Mesenchymal stem cell (in vitro differentiated cells and primary cell): ENCODE measurements around the gene TTC27.

Experiments used
- DNase-seq: peaks from one replicate; pipeline ENCODE4 v3.0.0-alpha.2; 2013
- H2AFZ ChIP-seq: one replicate; pipeline ENCODE4 v1.6.1; 2013; ENCODE audit warnings: low read depth, mild to moderate bottlenecking, control low read depth, inconsistent platforms, low read length, moderate library complexity
- H2AK5ac ChIP-seq: 2 replicates; pipeline ENCODE4 v1.6.1; 2013; ENCODE audit warnings: low read length, moderate library complexity, mild to moderate bottlenecking, inconsistent platforms; ENCODE audit not compliant: severe bottlenecking
- H2BK120ac ChIP-seq: one replicate; pipeline ENCODE4 v1.6.1; 2013; ENCODE audit warnings: low read depth, mild to moderate bottlenecking, inconsistent platforms, low read length, moderate library complexity
- H2BK12ac ChIP-seq, 2 experiments: one replicate each; pipeline ENCODE4 v1.6.1; 2013; ENCODE audit warnings: inconsistent platforms in 2 of 2, low read length in 2 of 2, mild to moderate bottlenecking in 2 of 2, moderate library complexity in 2 of 2, control low read depth in 1 of 2
- H2BK15ac ChIP-seq: one replicate; pipeline ENCODE4 v1.6.1; 2013; ENCODE audit warnings: mild to moderate bottlenecking, low read depth, inconsistent platforms; ENCODE audit not compliant: poor library complexity, severe bottlenecking
- H2BK5ac ChIP-seq: 2 replicates; pipeline ENCODE4 v1.6.1; 2013; ENCODE audit warnings: low read depth, mild to moderate bottlenecking, low read length, control low read depth, inconsistent platforms; ENCODE audit not compliant: poor library complexity, severe bottlenecking
- H3K14ac ChIP-seq, 2 experiments: one replicate each; pipeline ENCODE4 v1.6.1; 2013; ENCODE audit warnings: inconsistent platforms in 2 of 2, low read length in 2 of 2, control low read depth in 1 of 2, mild to moderate bottlenecking in 1 of 2, moderate library complexity in 1 of 2
- H3K18ac ChIP-seq, 2 experiments: one replicate each; pipeline ENCODE4 v1.6.1; 2013; ENCODE audit warnings: inconsistent platforms in 2 of 2, low read length in 2 of 2, control low read depth in 1 of 2, low read depth in 1 of 2, mild to moderate bottlenecking in 1 of 2
- H3K23ac ChIP-seq, 2 experiments: one replicate each; pipeline ENCODE4 v1.6.1; 2013; ENCODE audit warnings: inconsistent platforms in 2 of 2, low read length in 2 of 2, mild to moderate bottlenecking in 2 of 2, moderate library complexity in 2 of 2, control low read depth in 1 of 2
- H3K27ac ChIP-seq: 2 replicates; pipeline ENCODE4 v1.5.1; 2013; ENCODE audit warnings: mild to moderate bottlenecking, moderate library complexity, low read length, control low read depth, inconsistent platforms; ENCODE audit not compliant: poor library complexity, severe bottlenecking
- H3K27me3 ChIP-seq, 2 experiments: 2 replicates each; pipeline versions ENCODE4 v1.6.1 to v1.7.0; 2013; ENCODE audit warnings: low read length in 2 of 2, mild to moderate bottlenecking in 2 of 2, moderate library complexity in 2 of 2, control low read depth in 1 of 2, inconsistent platforms in 1 of 2; ENCODE audit not compliant: control insufficient read depth in 1 of 2, insufficient read depth in 1 of 2
- H3K36me3 ChIP-seq, 2 experiments: 2 replicates each; pipeline versions ENCODE4 v1.6.1 to v1.7.0; 2013; ENCODE audit warnings: low read length in 2 of 2, control low read depth in 1 of 2, inconsistent platforms in 1 of 2, low read depth in 1 of 2, mild to moderate bottlenecking in 1 of 2; ENCODE audit not compliant: insufficient read depth in 2 of 2, control insufficient read depth in 1 of 2
- H3K4ac ChIP-seq, 2 experiments: one replicate each; pipeline ENCODE4 v1.6.1; 2013; ENCODE audit warnings: inconsistent platforms in 2 of 2, low read length in 2 of 2, mild to moderate bottlenecking in 2 of 2, moderate library complexity in 2 of 2, control low read depth in 1 of 2, low read depth in 1 of 2
- H3K4me1 ChIP-seq: 2 replicates; pipeline ENCODE4 v1.6.1; 2013; ENCODE audit warnings: low read depth, low read length, control low read depth; ENCODE audit not compliant: control insufficient read depth, insufficient read depth
- H3K4me2 ChIP-seq: 2 replicates; pipeline ENCODE4 v1.6.1; 2013; ENCODE audit warnings: low read length, mild to moderate bottlenecking, inconsistent platforms; ENCODE audit not compliant: poor library complexity, severe bottlenecking
- H3K4me3 ChIP-seq, 2 experiments: 2 replicates each; pipeline versions ENCODE4 v1.5.1 to v1.7.0; 2013; ENCODE audit warnings: low read length in 2 of 2, mild to moderate bottlenecking in 2 of 2, control low read depth in 1 of 2, low read depth in 1 of 2; ENCODE audit not compliant: insufficient read depth in 1 of 2
- H3K79me1 ChIP-seq: replicated peaks from 2 replicates; pipeline ENCODE4 v1.6.1; 2013; ENCODE audit warnings: mild to moderate bottlenecking, control low read depth, low read length, inconsistent platforms; ENCODE audit not compliant: poor library complexity, severe bottlenecking
- H3K9ac ChIP-seq: 2 replicates; pipeline ENCODE4 v1.7.0; 2013; ENCODE audit warnings: mild to moderate bottlenecking, low read length, moderate library complexity
- H3K9me3 ChIP-seq: 2 replicates; pipeline ENCODE4 v1.7.0; 2013; ENCODE audit warnings: mild to moderate bottlenecking, low read length; ENCODE audit not compliant: control insufficient read depth
- H4K8ac ChIP-seq: one replicate; pipeline ENCODE4 v1.6.1; 2013; ENCODE audit warnings: inconsistent platforms, mild to moderate bottlenecking, low read length, moderate library complexity
- H4K91ac ChIP-seq: one replicate; pipeline ENCODE4 v1.6.1; 2013; ENCODE audit warnings: mild to moderate bottlenecking, low read length, inconsistent platforms
- WGBS: methylation state at CpG from one replicate; pipeline ENCODE4 v1.1.7; 2013; ENCODE audit warnings: mixed read lengths; 5-methylcytosine and 5-hydroxymethylcytosine counted together

Gene TTC27

GRCh38 chr2:32647180-32647651 lies 19.4 kb downstream of the TTC27 start:
- peaks cover 8% of the 10 kb centered on the region for H3K79me1 ChIP-seq
- WGBS = 78% methylated on average over 4 of the region's 5 CpGs
- H3K14ac ChIP-seq = no peak overlapping the region

GRCh38 chr2:32652555-32653209 lies 24.8 kb downstream of the TTC27 start:
- no peaks in the 10 kb centered on the region for H3K9me3 ChIP-seq
- no peaks in the 10 kb centered on the region for H3K27me3 ChIP-seq
- H3K79me1 ChIP-seq = peaks cover 9% of the 10 kb centered on the region
- no peak overlapping the region for H2BK12ac ChIP-seq
- peaks cover 0 to 42% of the 10 kb centered on the region in 2 experiments for H3K36me3 ChIP-seq
- no peak overlapping the region for H4K91ac ChIP-seq
- no peak overlapping the region for H3K23ac ChIP-seq
- H2BK5ac ChIP-seq = no peak overlapping the region
- H3K4ac ChIP-seq = no peak overlapping the region
- no peak overlapping the region for H3K14ac ChIP-seq
- H3K4me2 ChIP-seq = no peak overlapping the region
- peak overlapping the region; percentile 48 for H3K9ac ChIP-seq
- H2AK5ac ChIP-seq = no peak overlapping the region
- no peak for DNase-seq
- no peak overlapping the region for H2AFZ ChIP-seq
- no peak overlapping the region for H2BK120ac ChIP-seq
- WGBS = over 99% methylated on average over 6 of the region's 7 CpGs
- H3K27ac ChIP-seq = no peak overlapping the region
- H3K4me1 ChIP-seq = no peaks in the 10 kb centered on the region
- no peak overlapping the region for H2BK15ac ChIP-seq
- H3K4me3 ChIP-seq = no peak overlapping the region
- no peak overlapping the region for H3K18ac ChIP-seq
- no peak overlapping the region for H4K8ac ChIP-seq

More at GRCh38 chr2:32647180-32647651, 19.4 kb downstream of the TTC27 start:
- no peak overlapping the region for H4K91ac ChIP-seq
- no peak overlapping the region for H3K4me3 ChIP-seq
- no peak overlapping the region for H2AFZ ChIP-seq
- no peak overlapping the region for H2AK5ac ChIP-seq
- peak overlapping the region in 1 of 2 experiments; percentile 49 for H3K4ac ChIP-seq
- H2BK5ac ChIP-seq = no peak overlapping the region
- no peaks in the 10 kb centered on the region for H3K9me3 ChIP-seq
- H2BK15ac ChIP-seq = no peak overlapping the region
- no peak overlapping the region for H3K4me2 ChIP-seq
- H3K18ac ChIP-seq = no peak overlapping the region
- H2BK12ac ChIP-seq = no peak overlapping the region
- peak overlapping the region; percentile 64 for H3K9ac ChIP-seq
- no peak overlapping the region for H3K23ac ChIP-seq
- H4K8ac ChIP-seq = no peak overlapping the region
- no peak overlapping the region for H2BK120ac ChIP-seq
- H3K27me3 ChIP-seq = no peaks in the 10 kb centered on the region
- peaks cover 16 to 46% of the 10 kb centered on the region in 2 experiments for H3K36me3 ChIP-seq
- H3K4me1 ChIP-seq = no peaks in the 10 kb centered on the region
- no peak overlapping the region for H3K27ac ChIP-seq
- DNase-seq = peak; percentile 62

- Histone ChIP-seq H2BK12ac (no peak overlapping the region), H4K8ac (no peak overlapping the region), H2BK15ac (no peak overlapping the region), H4K91ac (no peak overlapping the region), H3K4me2 (no peak overlapping the region), H3K36me3 (peaks cover 0 to 40% of the 10 kb centered on the region in 2 experiments), H3K27me3 (no peaks in the 10 kb centered on the region), H3K4me3 (no peak overlapping the region), H3K9me3 (no peaks in the 10 kb centered on the region), H3K4me1 (no peaks in the 10 kb centered on the region), H3K14ac (no peak overlapping the region), H3K9ac (no peak overlapping the region), H3K27ac (no peak overlapping the region), H3K23ac (no peak overlapping the region), H3K4ac (no peak overlapping the region), H2BK120ac (no peak overlapping the region), H3K79me1 (peaks cover 9% of the 10 kb centered on the region), H2AFZ (no peak overlapping the region), H2BK5ac (no peak overlapping the region), H3K18ac (no peak overlapping the region), H2AK5ac (no peak overlapping the region)
- WGBS = 99% methylated on average over 3 of the region's 3 CpGs
- no peak for DNase-seq
Observed at GRCh38 chr2:32656069-32656468, 28.2 kb downstream of the TTC27 start.

- Histone ChIP-seq H4K91ac (no peak overlapping the region), H3K9ac (no peak overlapping the region), H2AFZ (no peak overlapping the region), H2BK120ac (no peak overlapping the region), H3K27ac (no peak overlapping the region), H3K4me3 (no peak overlapping the region), H2AK5ac (no peak overlapping the region), H4K8ac (no peak overlapping the region), H3K9me3 (no peaks in the 10 kb centered on the region), H3K23ac (no peak overlapping the region), H3K36me3 (peaks cover 0 to 18% of the 10 kb centered on the region in 2 experiments), H3K4ac (no peak overlapping the region), H3K4me1 (no peaks in the 10 kb centered on the region), H3K18ac (no peak overlapping the region), H2BK15ac (no peak overlapping the region), H2BK12ac (no peak overlapping the region), H3K4me2 (no peak overlapping the region), H2BK5ac (no peak overlapping the region), H3K79me1 (peaks cover 6% of the 10 kb centered on the region), H3K27me3 (no peaks in the 10 kb centered on the region), H3K14ac (no peak overlapping the region)
- DNase-seq = no peak
- WGBS = 97% methylated on average over 8 of the region's 8 CpGs
Observed at GRCh38 chr2:32663864-32664263, 36.0 kb downstream of the TTC27 start.
